ENCODE data around the gene KRTAP2-1. TPM values are rescaled to one million over a fixed set of nuclear protein-coding genes. Genes with fewer than 3 reads are reported as not detected.

The KRTAP2-1 gene
- total and polyA plus RNA-seq, 8 donors = not detected

DNA sequence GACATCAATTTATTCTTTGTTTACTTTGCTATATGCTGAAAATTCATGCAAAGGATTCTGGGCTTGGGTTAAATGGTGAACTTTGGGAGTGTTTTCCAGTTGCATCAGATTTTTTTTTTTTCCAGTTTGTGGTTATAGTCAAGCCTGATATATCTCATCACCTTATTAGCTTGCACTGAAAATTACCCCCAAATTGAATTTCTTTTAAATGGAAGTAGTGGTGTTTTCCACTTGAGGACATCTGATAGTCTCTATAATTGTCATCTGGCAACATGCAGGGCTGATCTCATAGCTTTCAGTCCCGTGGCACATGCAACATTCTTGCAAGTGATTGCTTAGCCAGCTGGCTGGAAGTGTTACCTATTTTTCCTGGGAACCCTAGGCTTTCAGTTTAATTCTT is 33.5 kb downstream of the KRTAP2-1 start:
- no peaks in the 10 kb centered on the region for H3K4me1 ChIP-seq
- H3K27me3 ChIP-seq = no peaks in the 10 kb centered on the region
- TF ChIP-seq POLR2AphosphoS5 (IDR thresholded peaks at IDR 0.05) (no peak), POLR2A (IDR thresholded peaks at IDR 0.05) (no peak), EP300 (IDR thresholded peaks at IDR 0.05) (no peak)
- TF ChIP-seq, protein P1, sequence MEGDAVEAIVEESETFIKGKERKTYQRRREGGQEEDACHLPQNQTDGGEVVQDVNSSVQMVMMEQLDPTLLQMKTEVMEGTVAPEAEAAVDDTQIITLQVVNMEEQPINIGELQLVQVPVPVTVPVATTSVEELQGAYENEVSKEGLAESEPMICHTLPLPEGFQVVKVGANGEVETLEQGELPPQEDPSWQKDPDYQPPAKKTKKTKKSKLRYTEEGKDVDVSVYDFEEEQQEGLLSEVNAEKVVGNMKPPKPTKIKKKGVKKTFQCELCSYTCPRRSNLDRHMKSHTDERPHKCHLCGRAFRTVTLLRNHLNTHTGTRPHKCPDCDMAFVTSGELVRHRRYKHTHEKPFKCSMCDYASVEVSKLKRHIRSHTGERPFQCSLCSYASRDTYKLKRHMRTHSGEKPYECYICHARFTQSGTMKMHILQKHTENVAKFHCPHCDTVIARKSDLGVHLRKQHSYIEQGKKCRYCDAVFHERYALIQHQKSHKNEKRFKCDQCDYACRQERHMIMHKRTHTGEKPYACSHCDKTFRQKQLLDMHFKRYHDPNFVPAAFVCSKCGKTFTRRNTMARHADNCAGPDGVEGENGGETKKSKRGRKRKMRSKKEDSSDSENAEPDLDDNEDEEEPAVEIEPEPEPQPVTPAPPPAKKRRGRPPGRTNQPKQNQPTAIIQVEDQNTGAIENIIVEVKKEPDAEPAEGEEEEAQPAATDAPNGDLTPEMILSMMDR (IDR thresholded peaks at IDR 0.05) = no peak
- no peaks in the 10 kb centered on the region for H3K36me3 ChIP-seq
- no peak overlapping the region for H3K27ac ChIP-seq
- H3K9me3 ChIP-seq = no peaks in the 10 kb centered on the region
- intact Hi-C loops (cut with DNase I; ENCODE audit: low total_unique reads) = no loop called here
- H3K4me3 ChIP-seq = no peak overlapping the region
- DNase-seq = peak in 1 of 2 donors; percentile 15
- WGBS, 5 donors = 28 to 42% (median 39%) methylated on average over 1 of the region's 1 CpG

DNA sequence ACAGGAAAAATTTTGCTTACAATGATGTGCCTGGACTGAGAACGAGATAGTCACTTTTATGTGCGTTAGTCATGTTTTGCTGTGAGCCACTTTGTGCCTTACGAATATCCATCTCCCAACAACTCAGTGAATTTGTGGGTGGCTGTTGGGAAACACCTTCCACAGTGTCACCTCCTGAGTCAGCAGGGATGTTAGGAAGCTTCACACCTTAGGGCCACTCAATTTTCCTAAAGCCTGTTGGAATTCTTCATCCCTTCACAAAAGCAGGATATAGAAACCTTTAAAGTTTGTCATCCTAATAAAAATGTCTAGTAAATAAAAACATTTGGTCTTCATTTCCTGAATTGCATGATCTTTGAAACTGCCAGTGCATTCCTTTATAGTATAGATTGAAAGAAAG is 33.9 kb downstream of the KRTAP2-1 start:
- Histone ChIP-seq H3K4me3 (no peak overlapping the region), H3K27ac (no peak overlapping the region), H3K36me3 (no peaks in the 10 kb centered on the region), H3K27me3 (no peaks in the 10 kb centered on the region), H3K9me3 (no peaks in the 10 kb centered on the region), H3K4me1 (no peaks in the 10 kb centered on the region)
- intact Hi-C loops (cut with DNase I; ENCODE audit: low total_unique reads) = no loop called here
- WGBS, 5 donors = 85 to 96% (median 86%) methylated on average over 3 of the region's 3 CpGs
- no peak for TF ChIP-seq POLR2AphosphoS5 (IDR thresholded peaks at IDR 0.05)
- TF ChIP-seq, protein P1 (IDR thresholded peaks at IDR 0.05) = no peak
- TF ChIP-seq EP300 (IDR thresholded peaks at IDR 0.05) = no peak
- TF ChIP-seq POLR2A (IDR thresholded peaks at IDR 0.05) = no peak
- no peak for DNase-seq

DNA sequence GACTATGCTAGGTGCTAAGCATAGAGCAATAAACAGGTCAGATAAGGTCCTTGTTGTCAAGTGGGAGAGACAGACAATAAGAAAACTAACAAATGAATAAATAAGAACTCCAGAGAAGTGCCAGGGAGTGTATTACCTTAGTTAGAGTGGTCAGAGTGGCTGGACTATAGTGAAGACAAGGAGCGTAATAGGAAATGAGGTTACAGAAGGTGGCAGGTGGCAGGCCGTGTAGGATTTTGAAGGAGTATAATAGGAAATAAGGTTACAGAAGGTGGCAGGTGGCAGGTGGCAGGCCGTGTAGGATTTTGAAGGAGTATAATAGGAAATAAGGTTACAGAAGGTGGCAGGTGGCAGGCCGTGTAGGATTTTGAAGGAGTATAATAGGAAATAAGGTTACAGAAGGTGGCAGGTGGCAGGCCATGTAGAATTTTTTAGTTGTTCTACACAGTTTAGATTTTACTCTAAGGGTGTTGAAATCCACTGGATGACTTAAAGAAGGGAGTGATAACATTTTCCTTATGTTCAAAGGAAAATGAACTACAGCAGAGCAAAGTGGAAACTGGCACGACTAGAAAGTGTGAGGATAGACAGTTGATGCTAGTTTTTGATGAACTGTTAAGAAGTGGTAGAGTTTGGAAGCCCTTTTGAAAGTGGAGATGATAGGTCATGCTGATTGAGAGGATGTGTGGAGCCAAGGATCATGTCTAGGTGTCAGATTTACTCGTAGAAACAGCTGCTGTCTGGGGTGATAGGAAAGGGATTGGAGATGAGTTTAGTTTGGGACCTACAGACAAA is 34.6 kb downstream of the KRTAP2-1 start:
- H3K4me3 ChIP-seq = no peak overlapping the region
- no peaks in the 10 kb centered on the region for H3K9me3 ChIP-seq
- TF ChIP-seq EP300 (IDR thresholded peaks at IDR 0.05) = no peak
- TF ChIP-seq POLR2A (IDR thresholded peaks at IDR 0.05) = no peak
- TF ChIP-seq, protein P1 (IDR thresholded peaks at IDR 0.05) = no peak
- no peaks in the 10 kb centered on the region for H3K36me3 ChIP-seq
- no peak for DNase-seq
- no peaks in the 10 kb centered on the region for H3K27me3 ChIP-seq
- intact Hi-C loops (cut with DNase I; ENCODE audit: low total_unique reads) = no loop called here
- H3K4me1 ChIP-seq = no peaks in the 10 kb centered on the region
- no peak overlapping the region for H3K27ac ChIP-seq
- WGBS, 5 donors = 73 to 85% (median 77%) methylated on average over 6 of the region's 6 CpGs

DNA sequence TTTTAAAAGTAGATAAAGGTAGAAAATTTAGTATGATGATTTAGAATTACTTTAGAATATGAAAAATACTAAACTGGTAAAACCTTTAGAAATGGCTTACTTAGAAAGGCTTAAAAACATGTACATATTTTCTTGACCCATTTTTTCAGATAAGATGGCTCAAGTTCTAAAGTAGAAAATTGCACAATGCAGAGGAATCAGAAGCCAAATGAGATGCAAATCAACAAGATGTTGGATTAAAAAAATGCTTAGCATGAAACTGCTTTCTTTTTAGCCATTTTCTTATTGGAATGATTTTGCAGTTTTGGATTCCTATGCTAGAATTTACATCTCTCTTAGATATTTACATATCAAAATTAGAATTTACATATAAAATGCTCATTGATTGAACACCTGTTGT is 36.7 kb downstream of the KRTAP2-1 start:
- no peak for DNase-seq
- Histone ChIP-seq H3K27ac (no peak overlapping the region), H3K27me3 (no peaks in the 10 kb centered on the region), H3K36me3 (no peaks in the 10 kb centered on the region), H3K4me1 (no peaks in the 10 kb centered on the region), H3K9me3 (no peaks in the 10 kb centered on the region), H3K4me3 (no peak overlapping the region)
- TF ChIP-seq, protein P1 (IDR thresholded peaks at IDR 0.05) = no peak
- TF ChIP-seq POLR2A (IDR thresholded peaks at IDR 0.05) (no peak), POLR2AphosphoS5 (IDR thresholded peaks at IDR 0.05) (no peak), EP300 (IDR thresholded peaks at IDR 0.05) (no peak)
- intact Hi-C loops (cut with DNase I; ENCODE audit: low total_unique reads) = no loop called here
